Measurements from ENCODE around the gene MED31. TPM values are rescaled to one million over a fixed set of nuclear protein-coding genes. Genes with fewer than 3 reads are reported as not detected.
"Not testable (repeated sequence)": the region's sequence is repeated elsewhere in the genome, so short reads cannot be mapped to it uniquely, and the experiment has no call there.

The MED31 gene
- polyA plus RNA-seq, 1 donor = 16.5 TPM

DNA sequence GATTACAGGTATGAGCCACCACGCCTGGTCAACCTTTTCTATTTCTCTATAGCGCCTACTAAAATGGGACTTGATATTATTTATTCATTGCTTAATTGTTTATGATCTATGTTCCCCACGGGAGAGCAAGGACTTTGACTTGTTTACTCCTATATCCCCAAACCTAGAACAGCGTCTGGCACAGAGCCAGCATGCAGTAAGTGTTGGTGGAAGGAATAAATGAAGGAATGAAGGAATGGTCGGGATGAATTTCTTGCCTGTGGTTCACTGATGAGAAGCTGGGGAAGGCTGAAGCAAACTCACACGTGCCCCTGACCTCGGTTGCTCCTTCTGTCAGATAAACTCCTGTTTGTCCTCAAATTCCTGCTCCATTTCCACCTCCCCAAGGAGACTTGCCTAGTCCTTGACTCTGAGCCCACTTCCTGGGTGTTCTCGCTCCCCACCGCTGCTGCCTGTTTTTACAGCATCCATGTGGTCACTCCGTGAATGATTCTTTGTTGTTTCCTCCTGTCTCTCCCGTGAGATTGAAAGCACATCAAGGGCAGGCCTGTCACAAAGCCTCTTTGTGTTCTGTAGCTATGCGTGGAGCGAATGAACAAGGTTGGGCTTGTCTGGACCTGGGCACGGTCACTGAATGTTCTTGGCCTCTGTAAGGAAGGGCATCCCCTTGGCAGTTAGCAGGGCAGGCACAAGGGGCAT lies 17.5 kb upstream of the MED31 start:
- Histone ChIP-seq H3K27ac (ENCODE audit: low read length) (no peak overlapping the region), H3K4me1 (ENCODE audit: control insufficient read depth, insufficient read depth, low read length) (no peaks in the 10 kb centered on the region), H3K9me3 (ENCODE audit: control insufficient read depth, low read depth, low read length) (no peaks in the 10 kb centered on the region), H3K36me3 (ENCODE audit: control insufficient read depth, insufficient read depth, low read length) (no peaks in the 10 kb centered on the region), H3K27me3 (ENCODE audit: control insufficient read depth, insufficient read depth, low read length) (no peaks in the 10 kb centered on the region), H3K4me3 (ENCODE audit: low read length) (no peak overlapping the region)
- WGBS (ENCODE audit: insufficient coverage, low lambda C conversion rate) = 94% methylated on average over 3 of the region's 14 CpGs
- no peak for DNase-seq

DNA sequence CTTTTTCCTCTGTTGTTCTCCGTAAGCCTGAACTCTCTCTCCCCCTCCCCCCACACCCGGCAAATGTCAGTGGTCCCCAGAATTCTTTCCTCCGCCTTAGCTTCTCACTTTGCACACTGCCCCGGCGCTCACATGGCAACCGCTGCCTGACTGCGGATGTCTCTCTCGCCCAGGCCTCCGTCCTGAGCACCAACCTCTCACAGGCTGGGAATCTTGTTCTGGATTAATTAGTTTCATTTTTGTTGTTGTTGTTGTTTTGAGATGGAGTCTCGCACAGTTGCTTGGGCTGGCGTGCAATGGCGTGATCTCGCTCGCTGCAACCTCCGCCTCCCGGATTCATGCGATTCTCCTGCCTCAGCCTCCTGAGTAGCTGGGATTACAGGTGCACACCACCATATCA lies 16.8 kb upstream of the MED31 start:
- WGBS (ENCODE audit: insufficient coverage, low lambda C conversion rate) = 94% methylated on average over 3 of the region's 17 CpGs
- DNase-seq = no peak
- Histone ChIP-seq H3K27me3 (ENCODE audit: control insufficient read depth, insufficient read depth, low read length) (no peaks in the 10 kb centered on the region), H3K4me1 (ENCODE audit: control insufficient read depth, insufficient read depth, low read length) (no peaks in the 10 kb centered on the region), H3K27ac (ENCODE audit: low read length) (no peak overlapping the region), H3K36me3 (ENCODE audit: control insufficient read depth, insufficient read depth, low read length) (no peaks in the 10 kb centered on the region), H3K4me3 (ENCODE audit: low read length) (no peak overlapping the region), H3K9me3 (ENCODE audit: control insufficient read depth, low read depth, low read length) (no peaks in the 10 kb centered on the region)

DNA sequence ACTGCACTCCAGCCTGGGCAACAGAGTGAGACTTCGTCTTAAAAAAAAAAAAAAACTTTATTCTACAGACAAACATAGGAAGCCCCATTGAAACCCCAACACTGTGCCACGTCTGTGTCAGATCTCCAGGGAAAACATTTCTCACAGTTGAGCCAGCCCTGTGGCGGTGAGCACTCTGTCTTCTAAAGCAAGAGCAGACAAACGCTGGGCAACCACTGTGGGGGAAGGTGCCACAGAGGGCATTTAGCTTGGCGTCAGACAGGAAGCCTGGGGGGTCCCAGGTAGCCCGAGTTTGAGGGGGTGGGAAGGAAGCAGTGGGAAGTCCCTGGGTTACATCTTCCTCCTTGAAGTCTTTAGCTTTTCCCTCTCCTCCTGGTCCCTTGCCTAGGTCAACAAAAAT lies 16.1 kb upstream of the MED31 start:
- H3K9me3 ChIP-seq (ENCODE audit: control insufficient read depth, low read depth, low read length) = no peaks in the 10 kb centered on the region
- H3K4me3 ChIP-seq (ENCODE audit: low read length) = no peak overlapping the region
- no peaks in the 10 kb centered on the region for H3K27me3 ChIP-seq (ENCODE audit: control insufficient read depth, insufficient read depth, low read length)
- H3K27ac ChIP-seq (ENCODE audit: low read length) = no peak overlapping the region
- no peak for DNase-seq
- H3K4me1 ChIP-seq (ENCODE audit: control insufficient read depth, insufficient read depth, low read length) = no peaks in the 10 kb centered on the region
- H3K36me3 ChIP-seq (ENCODE audit: control insufficient read depth, insufficient read depth, low read length) = no peaks in the 10 kb centered on the region
- WGBS (ENCODE audit: insufficient coverage, low lambda C conversion rate) = no CpG with 5 or more reads among the region's 6 CpGs

DNA sequence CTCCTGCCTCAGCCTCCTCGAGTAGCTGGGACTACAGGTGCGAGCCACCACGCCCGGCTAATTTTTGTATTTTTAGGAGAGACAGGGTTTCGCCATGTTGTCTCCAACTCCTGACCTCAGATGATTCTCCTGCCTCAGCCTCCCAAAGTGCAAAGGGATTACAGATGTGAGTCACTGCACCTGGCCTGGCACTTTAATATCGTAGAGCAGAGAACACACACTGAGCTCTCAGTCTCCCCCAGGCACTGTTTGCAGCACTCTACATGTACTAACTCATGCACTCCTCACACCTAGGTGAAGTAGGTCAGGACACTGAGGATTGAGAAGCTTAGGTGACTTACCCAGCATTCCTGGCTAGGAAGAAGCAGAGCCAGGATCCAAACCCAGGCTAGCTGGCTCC lies 15.2 kb upstream of the MED31 start:
- H3K4me3 ChIP-seq (ENCODE audit: low read length) = no peak overlapping the region
- H3K4me1 ChIP-seq (ENCODE audit: control insufficient read depth, insufficient read depth, low read length) = peaks cover 1% of the 10 kb centered on the region
- WGBS (ENCODE audit: insufficient coverage, low lambda C conversion rate) = no CpG with 5 or more reads among the region's 6 CpGs
- H3K27ac ChIP-seq (ENCODE audit: low read length) = no peak overlapping the region
- no peaks in the 10 kb centered on the region for H3K27me3 ChIP-seq (ENCODE audit: control insufficient read depth, insufficient read depth, low read length)
- DNase-seq = no peak
- no peaks in the 10 kb centered on the region for H3K9me3 ChIP-seq (ENCODE audit: control insufficient read depth, low read depth, low read length)
- H3K36me3 ChIP-seq (ENCODE audit: control insufficient read depth, insufficient read depth, low read length) = no peaks in the 10 kb centered on the region

DNA sequence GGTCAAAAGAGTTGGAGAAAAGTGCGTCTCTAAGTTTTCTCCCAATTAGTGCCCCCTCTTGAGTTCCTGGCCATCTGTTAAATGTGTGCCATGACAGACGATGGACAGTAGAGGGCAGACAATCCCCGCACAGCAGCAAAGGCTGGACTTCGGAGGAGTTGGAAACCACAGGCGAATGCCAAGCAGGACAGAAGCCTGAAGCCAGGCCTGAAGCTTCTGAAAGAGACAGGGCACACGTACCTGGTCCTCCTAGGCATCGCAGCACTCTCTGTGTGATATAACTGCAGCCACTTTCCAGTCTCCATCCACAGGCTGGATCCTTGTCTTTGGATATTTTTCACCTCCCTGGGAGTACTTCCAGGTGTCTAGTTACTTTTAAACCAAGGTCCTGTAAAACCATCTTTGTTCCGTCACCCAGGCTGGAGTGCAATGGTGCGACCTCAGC lies 14.7 kb upstream of the MED31 start:
- H3K9me3 ChIP-seq (ENCODE audit: control insufficient read depth, low read depth, low read length) = no peaks in the 10 kb centered on the region
- no peak overlapping the region for H3K4me3 ChIP-seq (ENCODE audit: low read length)
- no CpG with 5 or more reads among the region's 9 CpGs for WGBS (ENCODE audit: insufficient coverage, low lambda C conversion rate)
- no peak overlapping the region for H3K27ac ChIP-seq (ENCODE audit: low read length)
- H3K36me3 ChIP-seq (ENCODE audit: control insufficient read depth, insufficient read depth, low read length) = no peaks in the 10 kb centered on the region
- H3K27me3 ChIP-seq (ENCODE audit: control insufficient read depth, insufficient read depth, low read length) = no peaks in the 10 kb centered on the region
- DNase-seq = peak; percentile 65 to 69
- peaks cover 6% of the 10 kb centered on the region for H3K4me1 ChIP-seq (ENCODE audit: control insufficient read depth, insufficient read depth, low read length)

DNA sequence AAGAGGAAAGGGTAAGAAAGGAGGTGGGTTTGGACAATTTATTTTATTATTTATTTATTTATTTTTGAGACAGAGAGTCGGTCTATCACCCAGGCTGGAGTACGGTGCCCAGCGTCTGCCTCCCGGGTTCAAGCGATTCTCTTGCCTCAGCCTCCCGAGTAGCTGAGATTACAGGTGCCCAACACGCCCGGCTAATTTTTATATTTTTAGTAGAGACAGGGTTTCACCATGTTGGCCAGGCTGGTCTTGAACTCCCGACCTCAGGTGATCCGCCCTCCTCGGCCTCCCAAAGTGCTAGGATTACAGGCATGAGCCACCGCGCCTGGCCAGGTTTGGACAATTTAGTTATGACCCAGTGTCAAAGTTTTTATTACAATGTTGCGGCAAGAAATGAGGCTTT lies 11.8 kb upstream of the MED31 start:
- H3K9me3 ChIP-seq (ENCODE audit: control insufficient read depth, low read depth, low read length); DNase-seq; H3K4me3 ChIP-seq (ENCODE audit: low read length); H3K27me3 ChIP-seq (ENCODE audit: control insufficient read depth, insufficient read depth, low read length); H3K27ac ChIP-seq (ENCODE audit: low read length); H3K4me1 ChIP-seq (ENCODE audit: control insufficient read depth, insufficient read depth, low read length); H3K36me3 ChIP-seq (ENCODE audit: control insufficient read depth, insufficient read depth, low read length): not testable (repeated sequence)
- no CpG with 5 or more reads among the region's 14 CpGs for WGBS (ENCODE audit: insufficient coverage, low lambda C conversion rate)

DNA sequence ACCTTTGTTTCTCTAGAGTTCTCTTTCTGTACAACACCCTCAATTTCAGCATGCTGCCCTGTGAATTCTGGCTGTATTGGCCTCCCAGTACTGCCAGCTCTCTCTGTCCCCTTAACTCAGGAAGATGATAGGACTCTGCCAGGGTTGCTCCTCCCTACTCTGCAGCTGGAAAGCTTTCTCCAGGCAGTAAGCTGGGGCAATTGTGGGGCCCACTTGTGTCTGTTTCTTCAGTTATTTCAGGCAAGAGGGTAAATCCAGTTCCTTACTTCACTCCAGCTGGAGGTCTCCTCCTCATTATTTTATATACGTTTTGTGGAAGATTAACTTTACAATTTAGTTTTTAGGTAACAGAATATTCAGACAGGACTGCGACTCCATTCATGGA lies 10.1 kb upstream of the MED31 start:
- Histone ChIP-seq H3K4me1 (ENCODE audit: control insufficient read depth, insufficient read depth, low read length) (peaks cover 11% of the 10 kb centered on the region), H3K4me3 (ENCODE audit: low read length) (no peak overlapping the region), H3K36me3 (ENCODE audit: control insufficient read depth, insufficient read depth, low read length) (no peaks in the 10 kb centered on the region), H3K27me3 (ENCODE audit: control insufficient read depth, insufficient read depth, low read length) (peaks cover 12% of the 10 kb centered on the region), H3K9me3 (ENCODE audit: control insufficient read depth, low read depth, low read length) (no peaks in the 10 kb centered on the region), H3K27ac (ENCODE audit: low read length) (no peak overlapping the region)
- WGBS (ENCODE audit: insufficient coverage, low lambda C conversion rate) = 20% methylated on average over 1 of the region's 2 CpGs
- peak in 1 of 2 donors; percentile 58 for DNase-seq

DNA sequence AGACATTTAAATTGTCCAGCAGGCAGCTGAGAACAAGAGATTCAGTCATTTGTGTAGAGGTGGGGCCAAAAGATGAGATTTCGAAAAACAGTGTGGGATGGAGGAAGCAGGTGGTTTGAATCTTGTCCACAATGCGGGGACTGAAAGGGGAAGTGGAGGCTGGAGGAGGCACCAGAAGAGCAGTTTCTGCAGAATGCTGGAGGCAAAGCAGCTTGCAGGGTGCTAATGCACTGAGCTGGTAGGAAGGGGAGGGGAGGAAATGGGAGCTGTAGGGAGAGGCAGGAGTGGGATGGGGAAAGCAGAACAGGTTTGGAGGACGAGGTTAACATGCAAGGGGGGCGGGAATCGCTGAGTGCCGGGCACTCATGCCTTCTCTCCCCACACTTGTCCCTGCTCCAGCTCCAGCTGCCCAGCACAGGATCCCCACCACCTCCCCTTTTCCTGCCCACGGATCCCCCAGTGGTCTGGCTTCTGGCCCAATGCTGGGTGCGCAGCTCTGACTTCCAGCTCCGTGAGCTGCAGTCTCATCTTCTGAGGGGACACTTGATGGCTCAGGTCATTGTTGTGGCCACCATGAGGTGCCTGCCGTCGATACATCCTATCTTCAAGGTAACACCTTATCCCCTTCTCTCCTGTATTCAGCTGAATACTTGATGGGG lies 9.5 kb upstream of the MED31 start:
- no peaks in the 10 kb centered on the region for H3K36me3 ChIP-seq (ENCODE audit: control insufficient read depth, insufficient read depth, low read length)
- H3K4me3 ChIP-seq (ENCODE audit: low read length) = no peak overlapping the region
- no peak overlapping the region for H3K27ac ChIP-seq (ENCODE audit: low read length)
- peaks cover 12% of the 10 kb centered on the region for H3K27me3 ChIP-seq (ENCODE audit: control insufficient read depth, insufficient read depth, low read length)
- H3K9me3 ChIP-seq (ENCODE audit: control insufficient read depth, low read depth, low read length) = no peaks in the 10 kb centered on the region
- no peak for DNase-seq
- 92% methylated on average over 2 of the region's 11 CpGs for WGBS (ENCODE audit: insufficient coverage, low lambda C conversion rate)
- H3K4me1 ChIP-seq (ENCODE audit: control insufficient read depth, insufficient read depth, low read length) = peaks cover 11% of the 10 kb centered on the region

DNA sequence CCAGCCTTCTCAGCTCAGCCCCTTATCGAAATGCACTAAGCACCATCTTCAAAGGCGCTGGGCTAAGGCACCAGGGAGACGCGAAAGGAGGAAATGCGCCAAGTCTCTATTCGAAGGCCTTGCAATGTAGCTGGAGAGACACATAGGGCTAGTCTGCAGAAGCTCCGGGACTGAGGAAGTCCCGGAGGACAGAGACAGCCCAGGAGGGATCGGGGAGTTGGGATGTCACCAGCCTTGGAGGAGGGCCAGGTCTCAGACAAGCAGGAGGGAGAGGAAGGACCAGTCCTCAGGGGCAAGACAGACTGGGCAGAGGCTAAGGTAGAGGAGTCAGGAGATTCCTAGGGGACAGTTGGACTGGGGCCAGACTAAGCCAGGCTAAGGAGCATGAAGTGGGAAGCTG lies 8.7 kb upstream of the MED31 start:
- no CpG with 5 or more reads among the region's 9 CpGs for WGBS (ENCODE audit: insufficient coverage, low lambda C conversion rate)

DNA sequence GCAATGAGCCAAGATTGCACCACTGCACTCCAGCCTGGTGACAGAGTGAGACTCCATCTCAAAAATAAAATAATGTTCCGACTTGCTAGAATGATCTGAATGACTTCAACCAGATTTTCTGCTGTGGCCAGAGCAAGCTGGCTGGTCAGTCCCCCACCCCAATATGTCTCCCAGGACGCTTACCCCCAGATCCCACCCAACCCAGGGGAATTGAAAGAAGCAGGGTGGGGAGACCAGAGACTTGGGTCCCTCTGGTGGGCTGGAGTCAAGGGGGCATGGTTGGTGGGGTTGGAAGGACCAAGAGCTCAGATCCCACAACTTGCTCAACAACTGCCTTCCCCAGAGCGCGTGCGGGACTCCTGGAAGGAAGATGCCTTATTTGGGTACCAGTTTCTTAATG lies 7.0 kb upstream of the MED31 start:
- not testable (repeated sequence) for H3K27ac ChIP-seq (ENCODE audit: low read length); H3K9me3 ChIP-seq (ENCODE audit: control insufficient read depth, low read depth, low read length); H3K4me3 ChIP-seq (ENCODE audit: low read length); H3K36me3 ChIP-seq (ENCODE audit: control insufficient read depth, insufficient read depth, low read length); DNase-seq
- Histone ChIP-seq H3K4me1 (ENCODE audit: control insufficient read depth, insufficient read depth, low read length) (peaks cover 23% of the 10 kb centered on the region), H3K27me3 (ENCODE audit: control insufficient read depth, insufficient read depth, low read length) (peaks cover 30% of the 10 kb centered on the region)
- WGBS (ENCODE audit: insufficient coverage, low lambda C conversion rate) = no CpG with 5 or more reads among the region's 5 CpGs

More for the DNA sequence above, 8.7 kb upstream of the MED31 start:
- DNase-seq = no peak
- H3K4me1 ChIP-seq (ENCODE audit: control insufficient read depth, insufficient read depth, low read length) = peaks cover 15% of the 10 kb centered on the region
- no peaks in the 10 kb centered on the region for H3K36me3 ChIP-seq (ENCODE audit: control insufficient read depth, insufficient read depth, low read length)
- H3K27ac ChIP-seq (ENCODE audit: low read length) = no peak overlapping the region
- H3K9me3 ChIP-seq (ENCODE audit: control insufficient read depth, low read depth, low read length) = no peaks in the 10 kb centered on the region
- peaks cover 19% of the 10 kb centered on the region for H3K27me3 ChIP-seq (ENCODE audit: control insufficient read depth, insufficient read depth, low read length)
- no peak overlapping the region for H3K4me3 ChIP-seq (ENCODE audit: low read length)
